GM18519 (cell line): Measurements from ENCODE around the gene MSANTD1.

Experiments used
- ATAC-seq: cut with Tn5 transposase; IDR thresholded peaks from one replicate; pipeline ENCODE4 v1.9.1; 2021; ENCODE audit warnings: mild to moderate bottlenecking, moderate library complexity; ENCODE audit not compliant: unreplicated experiment, low FRiP score

MSANTD1 gene

GRCh38 chr4:3246458-3247398 is 2.2 kb upstream of the MSANTD1 start:
- ATAC-seq, result no peak

GRCh38 chr4:3247399-3248177 is 1.4 kb upstream of the MSANTD1 start:
- no peak for ATAC-seq

GRCh38 chr4:3248178-3248480 is 830 bp upstream of the MSANTD1 start:
- no peak for ATAC-seq

GRCh38 chr4:3249711-3250437 is 915 bp downstream of the MSANTD1 start:
- no peak for ATAC-seq

GRCh38 chr4:3250438-3250955 is 1.5 kb downstream of the MSANTD1 start:
- no peak for ATAC-seq

- ATAC-seq, result no peak
These were observed 2.2 kb downstream of the MSANTD1 start for GRCh38 chr4:3250956-3251690.

GRCh38 chr4:3251691-3252479 is 2.9 kb downstream of the MSANTD1 start:
- ATAC-seq, result no peak

- ATAC-seq, result no peak
These were observed 3.5 kb downstream of the MSANTD1 start for GRCh38 chr4:3252480-3252828.

GRCh38 chr4:3252831-3253641 is 4.1 kb downstream of the MSANTD1 start:
- no peak for ATAC-seq

GRCh38 chr4:3253808-3254207 is 4.8 kb downstream of the MSANTD1 start:
- ATAC-seq, result no peak

- ATAC-seq, result no peak
These were observed 5.6 kb downstream of the MSANTD1 start for GRCh38 chr4:3254302-3255131.

GRCh38 chr4:3255611-3256186 is 6.7 kb downstream of the MSANTD1 start:
- no peak for ATAC-seq

- ATAC-seq, result no peak
These were observed 7.5 kb downstream of the MSANTD1 start for GRCh38 chr4:3256230-3257102.

- no peak for ATAC-seq
These were observed 8.2 kb downstream of the MSANTD1 start for GRCh38 chr4:3257103-3257555.

GRCh38 chr4:3257556-3258482 is 8.9 kb downstream of the MSANTD1 start:
- no peak for ATAC-seq
